ENCODE measurements around the gene USH2A. TPM values are rescaled to one million over a fixed set of nuclear protein-coding genes. Genes with fewer than 3 reads are reported as not detected.

Gene USH2A
- total RNA-seq, 1 experiment from 2014 or later: 0.02 TPM

GRCh38 chr1:215824245-215824644 lies 599.0 kb downstream of the USH2A start:
- no peak for DNase-seq (ENCODE audit: extremely low read depth, low read depth)

- no peak for DNase-seq (ENCODE audit: extremely low read depth, low read depth)
Observed at GRCh38 chr1:215819114-215819513, 604.1 kb downstream of the USH2A start.

GRCh38 chr1:215807911-215808436 lies 615.3 kb downstream of the USH2A start:
- DNase-seq (ENCODE audit: extremely low read depth, low read depth): no peak

- no peak for DNase-seq (ENCODE audit: extremely low read depth, low read depth)
Observed at GRCh38 chr1:215807218-215807617, 616.0 kb downstream of the USH2A start.

GRCh38 chr1:215797859-215798258 lies 625.4 kb downstream of the USH2A start:
- no peak for DNase-seq (ENCODE audit: extremely low read depth, low read depth)

- no peak for DNase-seq (ENCODE audit: extremely low read depth, low read depth)
Observed at GRCh38 chr1:215794156-215794555, 629.1 kb downstream of the USH2A start.

GRCh38 chr1:215793180-215793579 lies 630.1 kb downstream of the USH2A start:
- DNase-seq (ENCODE audit: extremely low read depth, low read depth): peak; percentile 22

- no peak for DNase-seq (ENCODE audit: extremely low read depth, low read depth)
Observed at GRCh38 chr1:215792446-215792845, 630.8 kb downstream of the USH2A start.

GRCh38 chr1:215789981-215790380 lies 633.3 kb downstream of the USH2A start:
- no peak for DNase-seq (ENCODE audit: extremely low read depth, low read depth)

GRCh38 chr1:215786997-215787396 lies 636.3 kb downstream of the USH2A start:
- no peak for DNase-seq (ENCODE audit: extremely low read depth, low read depth)

- DNase-seq (ENCODE audit: extremely low read depth, low read depth): no peak
Observed at GRCh38 chr1:215780641-215781040, 642.6 kb downstream of the USH2A start.

- DNase-seq (ENCODE audit: extremely low read depth, low read depth): no peak
Observed at GRCh38 chr1:215780139-215780538, 643.1 kb downstream of the USH2A start.

GRCh38 chr1:215779729-215780128 lies 643.5 kb downstream of the USH2A start:
- no peak for DNase-seq (ENCODE audit: extremely low read depth, low read depth)

GRCh38 chr1:215777370-215777925 lies 645.8 kb downstream of the USH2A start:
- no peak for DNase-seq (ENCODE audit: extremely low read depth, low read depth)

GRCh38 chr1:215776336-215776735 lies 646.9 kb downstream of the USH2A start:
- DNase-seq (ENCODE audit: extremely low read depth, low read depth): no peak

- no peak for DNase-seq (ENCODE audit: extremely low read depth, low read depth)
Observed at GRCh38 chr1:215772151-215772550, 651.1 kb downstream of the USH2A start.

- DNase-seq (ENCODE audit: extremely low read depth, low read depth): no peak
Observed at GRCh38 chr1:215768303-215768702, 654.9 kb downstream of the USH2A start.

- no peak for DNase-seq (ENCODE audit: extremely low read depth, low read depth)
Observed at GRCh38 chr1:215767761-215768160, 655.5 kb downstream of the USH2A start.

- DNase-seq (ENCODE audit: extremely low read depth, low read depth): no peak
Observed at GRCh38 chr1:215766521-215766920, 656.7 kb downstream of the USH2A start.

GRCh38 chr1:215765833-215766232 lies 657.4 kb downstream of the USH2A start:
- no peak for DNase-seq (ENCODE audit: extremely low read depth, low read depth)

GRCh38 chr1:215761446-215761845 lies 661.8 kb downstream of the USH2A start:
- no peak for DNase-seq (ENCODE audit: extremely low read depth, low read depth)

- DNase-seq (ENCODE audit: extremely low read depth, low read depth): no peak
Observed at GRCh38 chr1:215754112-215754511, 669.1 kb downstream of the USH2A start.

GRCh38 chr1:215749414-215749813 lies 673.8 kb downstream of the USH2A start:
- DNase-seq (ENCODE audit: extremely low read depth, low read depth): no peak
